ENCODE data around the gene VAMP1. TPM values are rescaled to one million over a fixed set of nuclear protein-coding genes. Genes with fewer than 3 reads are reported as not detected.

VAMP1 gene, protein sequence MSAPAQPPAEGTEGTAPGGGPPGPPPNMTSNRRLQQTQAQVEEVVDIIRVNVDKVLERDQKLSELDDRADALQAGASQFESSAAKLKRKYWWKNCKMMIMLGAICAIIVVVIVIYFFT
- total RNA-seq: 5.0 and 8.4 TPM in 2 replicates

DNA sequence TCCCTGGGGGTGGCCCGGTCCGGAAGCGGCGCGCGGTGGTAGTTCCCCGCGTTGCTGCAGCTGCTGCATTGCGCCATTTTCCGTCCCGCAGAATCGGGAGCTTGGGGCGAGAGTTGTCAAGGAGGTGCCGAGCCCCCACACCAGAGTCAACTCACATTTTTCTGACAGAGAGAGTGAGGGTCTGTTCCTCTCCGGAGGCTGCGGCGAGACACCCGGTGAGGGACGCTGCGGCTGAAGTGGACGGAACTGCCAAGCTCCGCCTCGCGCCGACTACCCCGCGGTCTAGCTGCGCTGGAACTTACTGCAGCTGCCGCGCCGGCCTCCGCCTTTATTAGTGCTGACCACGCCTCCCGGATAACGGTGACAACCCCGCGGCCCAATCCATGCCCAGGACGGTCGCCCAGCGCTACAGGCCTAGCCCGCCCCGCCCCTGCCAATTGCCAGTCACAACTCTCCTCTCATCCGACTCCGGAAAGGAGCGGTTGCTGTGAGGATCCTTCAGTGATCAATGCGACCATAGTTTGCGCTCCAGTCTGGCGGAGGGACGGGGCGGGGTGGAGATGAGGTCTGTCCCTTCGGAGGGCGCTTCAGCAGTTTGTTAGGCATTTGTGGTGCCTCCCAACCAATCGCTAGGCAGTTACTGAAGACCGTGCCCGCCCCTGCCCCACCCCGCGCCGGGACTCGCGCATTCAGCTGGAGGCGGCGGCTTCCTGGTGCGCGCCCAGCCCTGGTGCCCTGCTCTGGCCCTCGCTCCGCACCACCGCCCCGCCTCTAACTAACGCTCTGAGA, at the start of gene VAMP1:
TSS of gene VAMP1 (minus strand) at position 303 of the 789 bp plus-strand sequence. CDS start at position 157, 146 bp downstream.

DNA sequence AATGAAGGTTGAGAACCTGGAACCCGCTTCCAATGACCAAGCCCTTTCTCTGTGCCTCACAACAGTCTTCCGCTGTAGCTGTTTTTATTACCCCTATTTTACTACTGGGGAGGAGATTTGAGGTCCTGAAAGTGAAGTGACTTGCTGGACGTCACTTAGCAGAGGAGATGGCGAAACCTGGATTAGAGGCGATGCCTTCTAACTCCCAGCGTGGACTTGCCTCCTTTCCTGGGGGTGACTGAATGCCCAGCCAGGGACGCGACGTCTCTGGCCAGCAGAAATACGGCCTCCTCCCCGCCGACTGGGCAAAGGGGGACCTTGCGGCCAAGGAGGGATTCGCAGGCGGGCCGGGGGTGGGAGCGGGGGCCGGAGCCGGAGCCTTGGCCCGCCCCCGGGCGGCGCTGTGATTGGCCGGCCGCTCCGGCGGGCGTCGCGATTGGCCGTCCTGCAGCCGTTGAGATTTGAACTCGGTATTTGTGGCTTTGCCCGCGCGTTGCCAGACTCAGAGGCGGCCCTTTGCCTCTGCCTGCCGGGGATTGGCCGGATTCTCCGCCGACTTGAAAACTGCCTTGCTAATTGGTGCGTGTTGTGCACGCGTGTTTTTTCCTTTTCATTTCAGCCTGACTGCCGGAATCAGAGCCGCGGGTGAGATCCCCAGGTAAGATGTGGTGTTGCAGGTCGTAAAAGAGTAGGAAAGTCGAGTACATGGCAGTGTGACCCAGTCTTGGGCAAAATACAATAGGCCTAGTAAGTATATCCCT, 23.2 kb upstream of the VAMP1 start, which contains the start of gene NCAPD2:
TSS of gene NCAPD2 (plus strand) at position 606 of the 761 bp plus-strand sequence. CDS start 997 bp downstream, outside the sequence.

DNA sequence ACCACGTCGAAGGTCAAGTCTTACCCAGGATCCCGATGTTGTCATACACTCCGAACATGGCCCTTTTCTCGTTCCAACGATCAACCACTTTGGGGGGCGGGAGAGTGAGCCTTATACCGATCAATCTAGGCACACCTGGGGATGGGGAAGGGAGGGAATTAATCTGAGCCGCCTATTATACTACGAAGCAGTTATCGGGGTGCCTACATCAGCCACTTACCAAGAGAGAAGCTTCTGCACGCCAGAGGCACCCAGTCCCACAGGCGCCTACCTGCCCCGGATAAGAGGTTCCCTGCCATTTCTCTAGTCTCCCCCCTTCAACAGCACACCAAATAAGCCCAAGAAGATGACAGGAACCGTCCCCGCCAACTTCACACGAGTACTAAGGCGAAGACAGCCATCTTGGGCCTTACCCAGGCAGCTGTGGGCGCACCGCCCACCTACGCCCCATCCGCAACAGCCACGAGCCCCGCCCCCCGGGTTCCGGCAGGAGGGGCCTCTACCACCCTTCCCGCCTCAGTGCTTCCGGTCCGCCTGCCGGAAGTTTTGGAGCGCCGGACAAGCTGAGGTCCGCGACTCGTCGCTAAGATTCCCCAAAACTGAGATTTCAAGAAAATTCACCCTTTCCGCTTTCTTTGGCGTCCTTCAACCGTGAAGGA, 22.5 kb upstream of the VAMP1 start, which contains the start of gene MRPL51:
TSS of gene MRPL51 (minus strand) at position 425 of the 659 bp plus-strand sequence. CDS start at position 299, 126 bp downstream.

DNA sequence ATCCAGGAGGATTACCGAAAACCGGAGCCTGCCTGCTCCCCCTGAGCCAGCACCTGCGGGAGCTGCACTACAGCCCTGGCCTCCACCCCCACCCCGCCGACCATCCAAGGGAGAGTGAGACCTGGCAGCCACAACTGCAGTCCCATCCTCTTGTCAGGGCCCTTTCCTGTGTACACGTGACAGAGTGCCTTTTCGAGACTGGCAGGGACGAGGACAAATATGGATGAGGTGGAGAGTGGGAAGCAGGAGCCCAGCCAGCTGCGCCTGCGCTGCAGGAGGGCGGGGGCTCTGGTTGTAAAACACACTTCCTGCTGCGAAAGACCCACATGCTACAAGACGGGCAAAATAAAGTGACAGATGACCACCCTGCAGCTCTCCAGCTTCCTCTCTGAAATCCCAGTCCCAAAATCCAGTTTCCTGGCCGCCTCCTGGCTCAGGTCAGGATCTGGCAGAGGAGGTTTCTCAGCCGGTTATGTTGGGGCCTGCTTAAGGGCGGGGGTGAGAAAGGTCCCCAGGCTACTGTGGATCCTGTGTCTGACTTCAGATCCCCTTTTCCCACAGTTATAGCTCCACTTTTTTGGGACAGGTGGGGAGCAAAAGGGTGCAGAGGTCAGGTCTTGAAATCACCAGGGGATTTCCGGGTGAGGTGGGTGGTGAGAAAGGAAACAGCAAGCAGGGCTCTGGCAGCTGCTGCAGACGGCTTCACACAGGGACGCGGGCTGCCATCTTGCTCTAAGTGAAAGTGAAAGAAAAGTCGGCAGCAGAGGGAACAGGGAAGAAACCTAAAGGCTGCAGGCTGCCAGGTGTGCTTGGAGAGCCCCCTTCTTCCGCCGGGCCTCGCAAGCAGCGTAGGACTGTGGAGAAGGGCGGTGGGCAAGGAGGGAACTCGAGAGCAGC, 18.9 kb downstream of the VAMP1 start, which contains the start of gene TAPBPL:
TSS of gene TAPBPL (plus strand) at position 695 of the 897 bp plus-strand sequence. CDS start 207 bp downstream, outside the sequence.

DNA sequence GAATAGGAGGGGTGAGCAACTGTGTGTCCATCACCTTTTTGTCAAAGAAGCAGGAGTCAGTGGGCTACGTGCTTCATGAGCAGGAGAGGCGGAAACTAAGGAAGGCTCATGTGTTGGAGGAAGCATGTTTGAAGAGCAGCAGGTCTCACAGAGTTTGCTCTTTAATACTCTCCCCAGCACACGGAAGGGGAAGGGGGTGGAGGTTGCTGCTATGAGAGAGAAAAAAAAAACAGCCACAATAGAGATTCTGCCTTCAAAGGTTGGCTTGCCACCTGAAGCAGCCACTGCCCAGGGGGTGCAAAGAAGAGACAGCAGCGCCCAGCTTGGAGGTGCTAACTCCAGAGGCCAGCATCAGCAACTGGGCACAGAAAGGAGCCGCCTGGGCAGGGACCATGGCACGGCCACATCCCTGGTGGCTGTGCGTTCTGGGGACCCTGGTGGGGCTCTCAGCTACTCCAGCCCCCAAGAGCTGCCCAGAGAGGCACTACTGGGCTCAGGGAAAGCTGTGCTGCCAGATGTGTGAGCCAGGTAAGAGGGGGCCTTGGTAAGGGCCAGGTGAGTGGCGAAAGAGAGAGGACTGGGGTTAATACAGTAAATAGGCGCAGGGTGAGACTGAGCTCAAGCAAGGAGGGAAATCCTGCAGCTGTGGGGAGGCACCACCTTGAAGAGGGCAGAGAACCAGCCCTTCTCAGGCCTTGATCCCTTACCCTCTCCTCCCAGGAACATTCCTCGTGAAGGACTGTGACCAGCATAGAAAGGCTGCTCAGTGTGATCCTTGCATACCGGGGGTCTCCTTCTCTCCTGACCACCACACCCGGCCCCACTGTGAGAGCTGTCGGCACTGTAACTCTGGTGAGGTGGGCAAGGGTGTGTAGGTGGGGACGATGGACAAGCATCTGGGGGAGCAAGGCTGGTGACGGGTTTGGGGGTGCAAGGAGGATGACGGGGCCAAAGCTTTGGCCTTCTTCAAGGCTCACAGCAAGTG, 25.5 kb downstream of the VAMP1 start, which contains the start of gene CD27:
TSS of gene CD27 (plus strand) at position 252 of the 985 bp plus-strand sequence. CDS start at position 393, 141 bp downstream.

Other genes with a start within 250 kb of the VAMP1 start
- gene PLEKHG6, start 160.0 kb downstream of the VAMP1 start, total RNA-seq: not detected in 2 replicates
- gene TNFRSF1A, start 128.6 kb downstream of the VAMP1 start, total RNA-seq: 460 and 580 TPM in 2 replicates
- under 0.01 and 0.29 TPM in 2 replicates for gene SCNN1A, start 95.1 kb downstream of the VAMP1 start, total RNA-seq
- gene LTBR, start 86.5 kb downstream of the VAMP1 start, total RNA-seq: 186 and 189 TPM in 2 replicates
- not detected in 2 replicates for gene CD27, start 25.7 kb downstream of the VAMP1 start, total RNA-seq
- 7.5 and 19.3 TPM in 2 replicates for gene TAPBPL, start 18.6 kb downstream of the VAMP1 start, total RNA-seq
- 110 and 135 TPM in 2 replicates for gene MRPL51, start 22.6 kb upstream of the VAMP1 start, total RNA-seq
- gene NCAPD2, start 23.4 kb upstream of the VAMP1 start, total RNA-seq: 101 TPM in 2 replicates
- gene GAPDH, start 63.8 kb upstream of the VAMP1 start, total RNA-seq: 6,392 and 8,126 TPM in 2 replicates
- gene IFFO1, start 85.4 kb upstream of the VAMP1 start, total RNA-seq: 10.1 and 12.1 TPM in 2 replicates
- 23.4 and 31.7 TPM in 2 replicates for gene NOP2, start 97.6 kb upstream of the VAMP1 start, total RNA-seq
- gene CHD4, start 136.7 kb upstream of the VAMP1 start, total RNA-seq: 213 and 218 TPM in 2 replicates
- 0.86 TPM in 1 of 2 replicates, not detected in the other for gene LPAR5, start 165.3 kb upstream of the VAMP1 start, total RNA-seq
- 0.18 TPM in 1 of 2 replicates, not detected in the other for gene ACRBP, start 176.8 kb upstream of the VAMP1 start, total RNA-seq
- gene ING4, start 192.4 kb upstream of the VAMP1 start, total RNA-seq: 28.8 and 31.9 TPM in 2 replicates
- 16.7 and 26.2 TPM in 2 replicates for gene ZNF384, start 218.7 kb upstream of the VAMP1 start, total RNA-seq
- not detected in 2 replicates for gene PIANP, start 230.1 kb upstream of the VAMP1 start, total RNA-seq